NT2/D1 (cell line): Measurements from ENCODE around the gene USP5.

Experiments
- SUZ12 ChIP-seq: IDR thresholded peaks from 2 replicates; pipeline ENCODE4 v1.6.1; 2011; ENCODE audit not compliant: insufficient read length, insufficient read depth; ENCODE audit errors: extremely low read depth
- YY1 ChIP-seq: IDR thresholded peaks from 2 replicates; pipeline ENCODE4 v1.6.1; 2011; ENCODE audit not compliant: insufficient read length, insufficient read depth

- TF ChIP-seq SUZ12 (no peak), YY1 (no peak)
These were observed 52.6 kb downstream of the USP5 start, which contains the start of gene LRRC23 for GRCh38 chr12:6904280-6905276.
